Measurements from ENCODE around the gene EPS8.

EPS8 gene

DNA sequence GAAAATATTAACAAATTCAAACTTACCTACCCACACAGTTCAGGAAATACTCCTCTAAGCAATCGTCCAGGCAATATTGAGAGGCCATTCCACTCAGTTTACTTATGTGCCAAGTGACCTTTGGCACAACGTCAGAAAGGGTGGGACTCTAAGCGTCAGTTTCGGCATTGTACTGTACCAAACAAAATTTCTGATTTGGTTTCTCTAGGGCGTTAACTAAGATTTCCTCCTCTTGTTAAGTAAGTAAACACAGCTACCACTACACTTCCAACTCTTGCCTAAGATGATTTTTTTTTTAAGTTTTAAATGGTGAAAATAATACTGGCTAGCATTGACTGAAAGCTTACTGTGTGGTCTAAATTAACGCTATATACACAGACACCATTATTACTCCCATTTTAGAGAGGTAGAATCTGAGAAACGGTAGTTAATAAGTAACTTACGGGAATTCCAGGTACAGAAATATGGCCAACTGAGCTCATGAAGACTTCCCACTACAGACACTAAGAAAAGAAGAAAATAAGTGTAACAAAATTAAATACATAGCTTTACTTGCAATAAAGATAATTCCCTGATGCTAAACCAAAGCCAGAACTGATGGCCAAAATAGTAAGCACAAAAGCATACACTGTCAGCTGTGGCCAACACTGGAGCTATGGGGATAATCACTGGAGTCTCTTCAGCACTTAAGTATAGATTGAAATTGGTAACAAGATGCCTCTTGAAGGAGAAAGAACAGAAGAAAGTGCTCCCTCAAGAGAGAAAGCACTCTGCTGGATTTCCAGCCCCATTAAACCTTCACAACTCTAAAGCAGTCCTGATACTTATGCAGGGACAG, 76.1 kb downstream of the EPS8 start:
- DNase-seq, result no peak

DNA sequence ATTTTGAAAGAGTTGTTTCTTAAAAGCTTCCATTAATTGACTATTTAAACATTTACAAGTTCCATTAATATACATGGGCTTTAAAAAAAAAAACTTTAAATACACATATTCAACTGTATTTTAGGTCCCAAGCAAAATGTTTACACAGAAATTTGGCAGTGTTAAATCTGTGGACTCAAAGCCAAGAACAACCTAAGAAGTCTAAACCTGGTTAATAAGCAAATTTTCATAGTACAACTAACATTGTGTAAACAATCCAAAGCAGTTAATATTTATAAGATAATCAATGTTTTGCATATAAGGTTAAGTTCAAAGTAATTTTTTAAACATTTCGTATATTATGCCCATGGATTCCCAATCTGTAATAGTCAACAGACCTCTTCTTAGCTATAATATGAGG, 77.0 kb downstream of the EPS8 start:
- no peak for DNase-seq

DNA sequence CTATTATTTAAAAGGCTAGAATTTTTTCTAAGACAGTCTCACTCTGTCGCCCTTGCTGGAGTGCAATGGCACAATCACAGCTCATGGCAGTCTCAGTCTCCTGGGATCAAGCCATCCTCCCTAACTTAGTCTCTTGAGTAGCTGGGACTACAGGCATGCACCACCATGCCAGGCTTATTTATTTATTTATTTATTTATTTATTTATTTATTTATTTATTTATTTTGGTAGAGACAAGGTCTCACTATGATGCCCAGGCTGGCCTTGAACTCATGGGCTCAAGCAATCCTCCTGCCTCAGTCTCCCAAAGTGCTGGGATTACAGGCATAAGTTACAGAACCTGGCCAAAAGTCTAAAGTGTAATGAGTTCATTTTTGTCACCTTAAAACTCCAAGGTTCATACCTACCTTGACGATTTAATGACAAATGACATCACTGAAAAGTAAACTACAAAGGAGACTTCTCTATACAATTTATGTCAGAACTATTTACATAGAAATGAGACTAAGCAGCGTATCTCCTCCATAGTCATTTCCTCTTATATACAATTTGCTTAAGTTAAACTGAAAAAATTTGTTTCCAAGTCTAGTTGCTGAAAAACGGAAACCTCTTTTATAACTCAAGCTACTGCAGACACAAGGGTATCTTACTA, 78.2 kb downstream of the EPS8 start:
- DNase-seq, result no peak

DNA sequence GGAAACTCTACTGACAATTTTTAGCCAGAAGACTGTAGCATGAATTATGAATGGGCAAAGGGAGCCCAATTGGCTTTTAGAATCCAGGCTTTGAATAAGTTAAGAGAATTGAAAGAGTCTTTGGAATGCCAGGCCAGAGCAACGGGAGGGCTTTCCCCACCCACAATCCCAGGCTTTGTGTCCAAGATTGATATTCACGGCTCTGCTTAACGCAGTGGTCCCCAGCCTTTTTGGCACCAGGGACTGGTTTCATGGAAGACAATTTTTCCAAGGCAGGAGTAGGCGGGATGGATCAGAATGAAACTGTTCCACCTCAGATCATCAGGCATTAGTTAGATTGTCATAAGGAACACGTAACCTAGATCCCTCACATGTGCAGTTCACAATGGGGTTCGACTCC, 79.6 kb downstream of the EPS8 start:
- DNase-seq, result no peak

DNA sequence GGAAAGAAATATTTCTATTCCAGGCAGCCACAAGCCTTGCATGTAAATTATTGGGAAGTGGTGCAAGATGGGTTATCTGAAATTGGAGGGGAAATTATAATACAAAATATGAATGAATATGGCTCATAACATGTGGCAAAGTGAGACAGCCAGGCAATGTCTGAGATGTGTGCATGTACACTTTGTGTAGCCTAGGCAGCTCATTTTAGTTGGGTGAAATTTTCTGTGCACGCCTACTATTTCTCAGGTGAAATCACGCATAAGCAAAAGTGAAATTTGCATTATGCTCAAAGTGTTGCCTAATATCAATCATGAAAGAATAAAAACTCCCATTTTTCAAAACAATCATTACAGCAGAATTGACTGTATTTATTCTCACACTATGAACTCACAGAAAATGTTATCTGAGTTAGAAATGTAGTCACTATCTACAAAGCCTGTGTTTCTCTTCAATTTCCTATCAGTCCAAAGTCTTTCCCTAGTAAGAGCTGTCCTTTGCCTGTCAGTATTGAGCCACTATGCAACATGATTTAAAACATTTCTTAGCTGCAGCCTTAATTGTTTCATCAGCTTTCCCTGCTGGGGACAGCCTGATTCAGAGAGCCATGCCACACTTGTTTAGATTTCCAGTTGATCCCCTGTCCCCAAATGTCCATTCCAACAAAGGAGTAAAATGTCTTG, 80.7 kb downstream of the EPS8 start:
- no peak for DNase-seq

DNA sequence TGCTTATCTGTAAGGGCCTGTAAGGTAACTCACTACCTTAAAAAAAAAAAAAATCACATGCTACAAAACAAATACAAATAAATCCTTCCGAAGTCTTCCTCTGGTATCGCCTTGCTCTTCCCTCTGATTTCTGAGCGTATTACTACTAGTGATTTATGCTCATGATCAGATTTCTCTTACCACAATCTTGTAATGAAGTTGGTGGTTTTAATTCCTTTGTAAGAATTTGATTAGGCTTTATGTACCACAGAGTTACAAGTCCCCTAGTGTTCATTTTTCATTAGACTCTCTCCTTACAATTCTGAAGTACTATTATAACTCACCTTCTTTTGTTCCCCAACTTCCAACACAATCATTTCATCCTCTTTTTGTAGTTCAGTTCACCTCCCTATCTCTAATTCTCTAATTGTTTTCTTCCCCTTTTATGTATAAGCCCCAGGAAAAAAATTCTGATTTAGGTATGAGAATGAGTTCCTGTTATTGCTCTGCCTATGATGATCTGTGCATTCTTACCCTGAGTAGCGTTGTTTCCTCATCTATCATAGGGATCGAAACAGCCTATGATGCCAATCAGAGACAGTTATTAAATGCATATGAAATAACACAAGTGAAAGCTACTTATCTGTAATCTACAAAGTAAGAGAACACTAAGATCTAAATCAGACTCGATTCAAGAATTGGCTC, 81.5 kb downstream of the EPS8 start:
- no peak for DNase-seq

DNA sequence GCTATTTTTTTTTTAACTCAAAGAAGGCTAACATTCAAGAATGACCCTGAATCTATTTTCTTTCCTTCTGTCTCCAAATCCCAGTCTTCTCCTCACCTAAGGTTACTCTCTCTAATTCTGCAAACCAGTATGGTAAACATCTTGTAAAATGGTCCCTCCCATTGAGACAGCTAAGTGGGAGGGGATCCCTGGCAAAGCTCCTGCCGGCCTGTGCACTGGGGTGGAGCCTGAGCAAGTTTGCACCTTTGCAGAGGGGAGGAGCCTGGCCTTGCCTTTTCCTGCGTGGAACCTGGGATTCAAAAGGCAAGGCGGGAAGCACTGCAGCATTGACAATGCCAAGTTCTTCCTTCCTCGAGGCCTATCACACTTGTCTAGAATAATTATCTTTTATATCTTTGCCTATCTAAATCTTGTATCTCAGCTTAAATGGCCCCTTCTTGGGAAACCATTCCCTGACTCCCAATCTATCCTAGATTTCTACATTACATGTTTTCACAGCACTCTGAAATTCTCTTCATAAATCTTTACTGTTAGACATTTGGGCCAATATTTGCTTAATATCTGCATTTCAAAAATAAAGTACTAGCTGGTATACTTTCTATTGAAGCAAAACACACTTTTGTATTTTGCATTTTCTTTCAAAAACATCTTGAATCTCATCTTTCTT, 83.0 kb downstream of the EPS8 start:
- DNase-seq, result no peak

DNA sequence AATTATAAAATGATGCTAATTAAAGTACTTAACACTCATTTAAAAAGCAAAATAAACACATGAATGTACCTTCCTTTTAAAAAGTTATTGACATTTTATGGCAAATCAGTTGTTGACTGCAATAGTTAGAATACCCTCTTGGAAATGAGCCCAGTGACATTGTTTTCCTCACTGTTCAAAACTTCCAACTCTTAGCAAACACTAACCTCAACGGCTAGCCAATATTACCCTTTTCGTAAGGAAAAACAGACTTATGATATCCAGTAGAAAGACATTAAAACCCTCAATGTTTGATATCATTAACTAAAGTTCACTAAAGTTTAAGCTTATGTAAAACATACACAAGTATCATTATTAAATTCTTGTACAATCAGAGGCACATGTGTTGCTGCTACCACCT, 83.6 kb downstream of the EPS8 start:
- no peak for DNase-seq

DNA sequence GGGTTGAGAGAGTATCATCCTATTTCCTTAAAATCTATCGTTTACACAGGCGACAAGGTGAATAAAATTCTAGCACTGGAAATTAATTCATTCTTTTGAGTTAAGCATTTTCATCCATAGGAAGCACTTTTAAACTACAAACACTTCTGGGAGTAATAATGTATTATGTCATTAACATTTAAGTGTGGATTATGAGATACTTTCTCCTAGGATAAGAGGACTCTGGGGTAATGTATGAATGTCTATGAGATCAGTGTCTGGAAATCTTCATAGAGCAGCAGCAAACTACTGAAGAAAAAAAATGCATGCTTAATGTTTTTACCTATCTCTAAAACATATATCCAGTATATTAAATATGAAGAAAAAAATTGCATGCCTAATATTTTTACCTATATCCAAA, 86.9 kb downstream of the EPS8 start:
- DNase-seq, result no peak

DNA sequence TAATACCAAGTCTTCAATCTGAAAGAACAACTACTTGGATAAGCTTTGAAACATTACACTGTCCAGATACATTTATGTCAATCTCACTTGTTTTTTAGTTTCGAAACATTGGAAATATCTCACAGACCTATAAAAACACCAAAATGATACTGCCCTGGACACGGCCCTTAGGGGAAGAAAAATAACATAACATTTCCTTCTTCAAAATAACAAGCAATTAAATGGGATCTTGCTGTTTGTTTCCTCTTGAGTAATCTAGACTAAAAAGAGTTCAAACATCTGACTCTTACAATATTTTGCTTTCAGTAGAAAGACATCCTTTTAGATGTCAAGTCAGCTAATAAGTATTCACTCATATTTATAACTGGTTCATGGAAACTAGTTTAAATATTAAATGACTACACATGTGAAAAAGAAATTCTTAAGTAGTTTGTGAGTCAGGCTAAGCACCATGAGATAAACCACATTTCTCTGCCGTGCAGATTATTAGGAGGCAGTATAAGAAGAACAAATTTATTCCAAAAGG, 87.5 kb downstream of the EPS8 start:
- DNase-seq, result no peak

DNA sequence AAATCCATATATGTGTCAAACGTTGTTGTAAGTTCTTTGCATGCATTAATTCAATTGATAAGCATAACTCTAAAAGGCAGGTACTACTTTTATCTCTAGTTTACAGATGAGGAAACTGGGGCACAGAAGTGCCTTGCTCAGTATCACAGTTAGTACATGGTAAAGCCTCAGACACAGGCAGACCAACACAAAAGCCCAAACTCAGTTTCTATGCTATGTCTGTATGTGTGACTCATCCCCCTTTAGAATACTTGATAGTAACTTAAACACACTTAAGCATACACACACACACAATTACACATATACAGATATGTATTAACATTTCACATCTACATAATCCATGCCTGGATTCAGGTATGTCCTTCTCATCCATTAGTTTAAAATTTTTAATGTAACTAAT, 88.0 kb downstream of the EPS8 start:
- DNase-seq, result no peak

DNA sequence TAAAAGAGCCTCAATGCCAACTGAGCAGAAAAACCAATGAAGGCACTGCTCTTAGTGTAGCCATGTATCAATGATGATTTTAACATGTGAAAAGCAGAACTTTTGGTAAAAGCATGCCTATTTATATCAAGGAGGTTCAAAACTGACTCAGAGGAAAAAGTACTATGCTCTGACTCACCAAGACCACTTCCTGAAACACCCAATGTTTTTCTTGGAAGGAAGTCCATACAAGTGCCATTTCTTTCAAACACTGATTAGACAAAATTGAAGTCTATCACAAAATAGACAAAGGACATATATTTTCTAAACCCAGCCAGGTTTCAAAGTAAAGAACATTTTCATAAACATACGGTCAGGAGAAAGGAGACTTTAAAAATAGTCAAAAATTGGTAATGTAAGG, 88.6 kb downstream of the EPS8 start:
- no peak for DNase-seq

DNA sequence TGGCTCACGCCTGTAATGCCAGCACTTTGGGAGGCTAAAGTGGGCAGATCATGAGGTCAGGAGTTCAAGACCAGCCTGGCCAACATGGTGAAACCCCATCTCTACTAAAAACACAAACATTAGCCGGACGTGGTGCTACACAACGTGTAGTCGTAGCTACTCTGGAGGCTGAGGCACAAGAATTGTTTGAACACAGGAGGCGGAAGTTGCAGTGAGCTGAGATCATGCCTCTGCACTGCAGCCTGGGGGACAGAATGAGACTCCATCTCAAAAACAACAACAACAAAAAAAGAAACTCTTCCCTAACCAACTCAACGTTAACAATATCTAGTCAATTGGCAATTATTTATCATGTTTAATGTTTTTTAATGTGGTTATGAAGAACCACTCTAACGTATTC, 89.3 kb downstream of the EPS8 start:
- no peak for DNase-seq

DNA sequence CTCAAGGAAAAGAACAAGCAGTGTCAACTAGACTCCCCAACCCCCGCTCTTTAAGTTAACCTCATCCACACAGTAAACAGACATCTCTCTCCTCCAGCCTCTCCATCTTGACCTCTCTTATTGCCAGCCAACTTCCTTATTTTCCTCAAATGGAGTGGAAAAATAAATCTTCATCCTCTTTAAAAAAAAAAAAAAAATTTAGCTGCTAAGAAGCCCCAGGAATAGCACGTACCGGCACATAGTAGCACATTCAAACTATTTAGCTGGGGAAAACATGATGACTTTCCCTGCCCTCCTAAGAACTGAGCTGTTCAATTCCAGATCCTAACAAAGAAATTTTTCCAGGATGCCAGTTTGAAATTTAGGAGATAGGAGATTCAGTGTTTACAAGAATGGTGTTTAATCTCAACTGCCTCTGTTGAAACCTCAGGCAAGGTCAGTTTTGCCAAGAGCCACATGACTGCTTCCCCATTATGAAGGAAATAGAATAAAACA, 90.8 kb downstream of the EPS8 start:
- DNase-seq, result no peak

DNA sequence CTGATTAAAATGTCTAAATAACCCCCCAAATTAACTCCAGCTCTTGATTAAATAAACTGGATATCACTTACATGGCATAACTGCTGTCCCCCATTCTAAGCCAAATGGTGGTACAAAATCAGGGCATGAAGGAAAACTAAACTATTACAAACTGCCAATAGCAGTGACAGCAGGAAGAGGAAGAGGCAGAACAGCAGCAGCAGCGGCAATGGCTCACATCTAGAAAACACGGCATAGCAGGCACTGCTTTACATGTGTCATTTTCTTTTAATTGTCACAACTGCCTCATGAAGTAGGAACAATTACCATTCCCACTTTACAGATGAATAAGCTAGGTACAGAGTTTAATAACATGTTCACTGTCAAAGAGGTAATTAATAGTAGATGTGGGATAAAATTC, 92.0 kb downstream of the EPS8 start:
- no peak for DNase-seq

DNA sequence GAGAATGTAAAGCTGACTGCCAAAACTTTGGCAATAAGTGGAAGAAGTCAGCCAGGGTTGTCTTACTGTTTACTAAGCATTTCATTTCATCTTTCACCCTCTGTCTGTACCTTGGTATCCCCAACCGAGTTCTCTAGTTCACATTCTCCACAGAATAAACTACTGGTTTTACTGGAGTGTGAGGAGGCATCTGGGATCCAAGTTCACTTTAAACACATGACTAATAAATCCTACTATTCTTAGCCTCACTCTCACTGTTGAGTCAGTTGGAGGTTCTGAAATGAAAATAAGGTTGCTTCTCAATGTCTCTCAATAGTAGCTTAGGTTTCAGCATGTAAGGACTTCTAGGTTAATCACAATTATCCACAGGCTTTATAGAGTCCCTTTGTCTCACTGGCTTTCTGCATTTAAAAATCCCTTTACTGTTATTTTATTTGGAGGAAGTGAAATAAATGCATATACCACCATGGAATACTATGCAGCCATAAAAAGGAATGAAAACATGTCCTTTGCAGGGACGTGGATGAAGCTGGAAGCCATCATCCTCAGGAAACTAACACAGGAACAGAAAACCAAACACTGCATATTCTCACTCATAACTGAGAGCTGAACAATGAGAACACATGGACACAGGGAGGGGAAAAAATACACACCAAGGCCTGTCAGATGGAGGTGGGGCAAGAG, 95.8 kb downstream of the EPS8 start:
- no peak for DNase-seq

DNA sequence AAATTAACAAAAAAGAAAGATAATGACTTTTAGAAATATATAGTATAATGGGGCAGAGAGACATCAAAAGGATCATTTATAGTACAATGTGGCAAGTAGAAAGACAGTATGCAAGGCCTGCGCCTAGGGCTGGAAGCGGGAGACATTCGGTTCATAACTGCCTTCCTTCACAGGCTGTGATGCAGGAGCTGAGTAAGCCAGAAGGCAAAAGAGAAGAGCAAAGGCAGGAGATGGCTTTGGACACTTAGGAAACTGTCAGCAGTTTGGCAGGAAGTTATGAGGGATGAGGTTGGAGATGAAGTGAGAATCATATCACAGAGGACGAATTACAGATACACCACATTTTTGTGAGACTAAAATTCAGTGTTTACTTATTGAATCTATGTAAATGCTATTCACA, 97.8 kb downstream of the EPS8 start:
- DNase-seq, result no peak

DNA sequence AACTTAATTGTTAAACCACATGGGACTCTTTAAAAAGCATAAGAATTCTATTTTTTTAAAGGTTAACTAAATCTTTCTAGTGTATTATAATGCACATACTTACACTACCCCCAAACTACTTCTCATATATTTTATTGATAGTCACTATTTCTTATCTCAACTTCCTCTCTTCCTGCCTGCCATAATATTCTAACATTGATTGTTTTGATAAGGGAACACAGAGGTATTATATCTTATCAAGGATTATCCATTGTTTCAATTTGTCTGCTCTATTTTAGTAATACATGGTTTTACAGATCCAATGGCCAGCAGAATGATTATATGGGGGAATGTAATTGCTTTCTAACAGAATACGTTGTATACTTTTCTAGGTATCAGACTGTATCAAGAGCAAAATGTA, 98.9 kb downstream of the EPS8 start:
- DNase-seq, result no peak

DNA sequence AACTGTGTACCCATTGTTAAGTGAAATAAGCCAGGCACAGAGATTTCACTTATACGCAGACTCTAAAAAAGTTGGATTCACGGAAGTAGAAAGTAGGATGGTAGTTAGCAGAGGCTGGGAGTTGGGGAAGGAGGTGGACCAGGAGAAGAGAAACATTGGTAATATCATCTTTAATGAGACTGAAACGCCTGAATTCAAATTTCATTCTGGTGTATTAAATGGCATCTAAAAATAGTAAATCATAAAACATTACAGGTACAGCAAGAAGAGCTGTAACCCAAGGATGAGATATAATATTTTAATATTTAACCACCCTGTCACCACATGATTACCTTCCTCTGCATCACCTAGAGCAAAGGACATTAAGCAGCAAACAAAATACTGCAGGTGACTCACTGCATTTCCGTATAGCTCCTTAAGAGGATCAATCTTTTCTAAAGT, 99.4 kb downstream of the EPS8 start:
- no peak for DNase-seq

DNA sequence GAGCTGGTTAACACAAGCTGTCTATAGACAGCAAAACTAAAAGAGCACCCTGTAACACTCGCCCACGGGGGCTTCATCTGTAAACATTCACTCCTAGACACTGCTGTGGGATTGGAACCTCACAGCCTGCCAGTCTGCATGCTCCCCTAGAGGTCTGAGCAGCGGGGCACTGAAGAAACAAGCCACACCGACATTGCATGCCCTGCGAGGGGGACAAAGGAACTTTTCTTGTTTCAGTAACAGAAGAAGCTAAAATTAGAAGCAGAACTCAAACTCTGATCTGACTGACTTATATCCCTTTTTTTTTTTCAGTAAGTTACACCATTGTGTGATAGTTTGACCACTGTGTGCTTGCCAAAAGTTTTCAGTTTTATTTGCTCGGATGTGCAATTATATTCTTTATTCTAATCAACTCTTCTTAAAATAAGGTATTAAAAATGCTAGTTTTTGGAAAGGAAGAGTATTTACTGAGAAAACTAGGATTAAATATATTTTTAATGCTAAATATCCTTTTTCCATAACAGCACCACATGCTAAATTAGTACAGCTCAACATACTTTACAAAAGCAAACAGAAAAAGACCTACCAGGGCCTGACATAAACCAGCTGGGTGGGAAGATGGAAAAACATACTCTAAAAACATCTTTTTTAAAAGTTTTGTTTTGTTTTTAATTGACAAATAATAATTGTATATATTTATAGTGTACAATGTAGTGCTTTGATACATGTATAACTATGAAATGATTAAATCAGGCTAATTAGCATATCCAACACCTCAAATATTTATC, 100.2 kb downstream of the EPS8 start:
- DNase-seq, result no peak

DNA sequence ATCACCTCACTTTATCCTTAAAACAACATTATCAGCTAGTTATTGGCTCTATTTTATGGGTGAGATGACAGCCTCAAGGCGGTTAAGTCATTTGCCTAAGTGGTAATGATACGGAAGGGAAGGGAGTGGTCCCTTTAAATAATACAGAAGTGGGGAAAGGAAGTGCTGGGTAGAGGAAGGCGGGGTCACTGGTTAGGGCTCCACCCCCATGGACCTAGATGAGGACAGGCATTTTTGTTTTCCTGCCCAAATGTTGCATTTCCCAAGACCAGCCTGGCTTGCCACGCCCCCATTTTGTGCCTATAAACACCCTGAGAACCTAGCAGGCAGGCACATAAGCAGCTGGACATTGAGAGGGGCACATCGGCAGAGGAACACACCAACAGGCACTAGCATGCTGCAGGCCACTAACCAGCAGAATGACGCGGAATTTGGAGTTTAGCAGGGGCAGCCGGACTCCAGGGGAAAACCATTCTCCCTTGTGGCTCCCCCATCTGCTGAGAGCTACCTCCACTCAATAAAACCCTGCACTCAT, 100.9 kb downstream of the EPS8 start:
- no peak for DNase-seq
